Testis (tissue), 3 donors: Measurements from ENCODE around the gene TBXAS1. TPM values are rescaled to one million over a fixed set of nuclear protein-coding genes. Genes with fewer than 3 reads are reported as not detected.

Experiments used
- DNase-seq: peaks from one replicate; pipeline ENCODE4 v3.0.0-alpha.2; 2019
- H3K27ac ChIP-seq, 2 donors: fragments of 200-600 bp; sonication (generic); one replicate each; pipeline ENCODE4 v1.5.1; 2019
- H3K27me3 ChIP-seq: fragments of 200-600 bp; sonication (generic); one replicate; pipeline ENCODE4 v1.5.1; 2019
- H3K36me3 ChIP-seq: fragments of 200-600 bp; sonication (generic); one replicate; pipeline ENCODE4 v1.5.1; 2017; ENCODE audit warnings: low read depth; ENCODE audit errors: missing control alignments
- H3K4me1 ChIP-seq: fragments of 200-600 bp; sonication (generic); one replicate; pipeline ENCODE4 v1.5.1; 2019
- H3K4me3 ChIP-seq, 2 donors: fragments of 200-600 bp; sonication (generic); one replicate each; pipeline ENCODE4 v1.5.1; 2017 to 2019
- H3K9me3 ChIP-seq: fragments of 200-600 bp; sonication (generic); one replicate; pipeline ENCODE4 v1.5.1; 2017
- POLR2A ChIP-seq: fragments of 450-650 bp; IDR thresholded peaks from one replicate; pipeline ENCODE4 v1.6.1; 2017; ENCODE audit warnings: antibody characterized with exemption, mild to moderate bottlenecking, moderate library complexity
- WGBS, 2 donors: methylation state at CpG; one replicate each; pipeline ENCODE4 v1.1.5; 2018; 5-methylcytosine and 5-hydroxymethylcytosine counted together
- intact Hi-C: fragments of 100-400 bp; cut with DNase I; formaldehyde crosslinking; loops from one replicate; pipeline ENCODE4 v1.15.1; 2023; ENCODE audit warnings: low total_unique reads
- polyA plus RNA-seq: library from polyadenylated mRNA; stranded (reverse); fragments of 350-450 nt; fragmentation: Illumina TruSeq; extraction: RNeasy Lipid Tissue Mini Kit (QIAGEN cat#74804); gene quantifications from one replicate; pipeline ENCODE4 v1.2.3, GENCODE V29; 2014; ENCODE audit warnings: low read depth, low replicate concordance; ENCODE audit not compliant: insufficient read depth
- total RNA-seq, 2 donors: library from RNA; depleted of rRNA; stranded (reverse); fragments of >200 nt; gene quantifications; one replicate each; pipeline ENCODE4 v1.2.3, GENCODE V29; 2016
- TF ChIP-seq, protein P1 (sequence below), 3 experiments: fragments of 450-650 bp in 2 of 3; fragments of 200-600 bp in 1 of 3; sonication (generic) in 1 of 3; IDR thresholded peaks; one replicate each; pipeline ENCODE4 v1.5.1; 2016 to 2019; ENCODE audit warnings: antibody characterized with exemption in 3 of 3, mild to moderate bottlenecking in 2 of 3, moderate library complexity in 1 of 3

TBXAS1 gene
- total and polyA plus RNA-seq, 3 donors from 2014 or later: 4.9 to 5.7 (median 5.2) TPM

DNA sequence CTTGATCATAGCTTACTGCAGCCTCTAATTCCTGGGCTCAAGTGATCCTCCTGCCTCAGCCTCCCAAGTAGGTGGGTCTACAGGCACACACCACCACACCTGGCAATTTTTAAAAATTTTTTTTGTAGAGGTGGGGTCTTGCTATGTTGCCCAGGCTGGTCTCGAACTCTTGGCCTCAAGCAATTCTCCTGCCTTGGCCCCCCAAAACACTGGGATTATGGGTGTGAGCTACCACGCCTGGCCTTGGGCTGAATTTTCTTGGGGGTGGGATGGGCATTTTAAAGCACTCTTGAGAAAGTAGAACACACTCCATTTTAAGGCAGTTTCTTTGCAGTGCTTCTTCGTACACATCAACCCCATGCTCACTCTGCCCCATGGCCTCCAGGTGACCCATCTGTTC lies 28.7 kb downstream of the TBXAS1 start:
- 92 to 93% methylated on average over 3 of the region's 3 CpGs for WGBS, 2 donors
- Histone ChIP-seq H3K27ac (no peak overlapping the region), H3K36me3 (no peaks in the 10 kb centered on the region), H3K4me3 (no peak overlapping the region), H3K4me1 (peaks cover 4% of the 10 kb centered on the region), H3K9me3 (no peaks in the 10 kb centered on the region), H3K27me3 (no peaks in the 10 kb centered on the region)
- intact Hi-C loops: no loop called here
- TF ChIP-seq, protein P1, sequence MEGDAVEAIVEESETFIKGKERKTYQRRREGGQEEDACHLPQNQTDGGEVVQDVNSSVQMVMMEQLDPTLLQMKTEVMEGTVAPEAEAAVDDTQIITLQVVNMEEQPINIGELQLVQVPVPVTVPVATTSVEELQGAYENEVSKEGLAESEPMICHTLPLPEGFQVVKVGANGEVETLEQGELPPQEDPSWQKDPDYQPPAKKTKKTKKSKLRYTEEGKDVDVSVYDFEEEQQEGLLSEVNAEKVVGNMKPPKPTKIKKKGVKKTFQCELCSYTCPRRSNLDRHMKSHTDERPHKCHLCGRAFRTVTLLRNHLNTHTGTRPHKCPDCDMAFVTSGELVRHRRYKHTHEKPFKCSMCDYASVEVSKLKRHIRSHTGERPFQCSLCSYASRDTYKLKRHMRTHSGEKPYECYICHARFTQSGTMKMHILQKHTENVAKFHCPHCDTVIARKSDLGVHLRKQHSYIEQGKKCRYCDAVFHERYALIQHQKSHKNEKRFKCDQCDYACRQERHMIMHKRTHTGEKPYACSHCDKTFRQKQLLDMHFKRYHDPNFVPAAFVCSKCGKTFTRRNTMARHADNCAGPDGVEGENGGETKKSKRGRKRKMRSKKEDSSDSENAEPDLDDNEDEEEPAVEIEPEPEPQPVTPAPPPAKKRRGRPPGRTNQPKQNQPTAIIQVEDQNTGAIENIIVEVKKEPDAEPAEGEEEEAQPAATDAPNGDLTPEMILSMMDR (IDR thresholded peaks at IDR 0.05): no peak
- TF ChIP-seq POLR2A: no peak
- DNase-seq: no peak

GRCh38 chr7:139860090-139860775 lies 31.2 kb downstream of the TBXAS1 start:
- Histone ChIP-seq H3K9me3 (no peaks in the 10 kb centered on the region), H3K36me3 (no peaks in the 10 kb centered on the region), H3K4me1 (no peaks in the 10 kb centered on the region), H3K27ac (no peak overlapping the region), H3K27me3 (no peaks in the 10 kb centered on the region), H3K4me3 (no peak overlapping the region)
- DNase-seq: peak; percentile 31
- WGBS, 2 donors: 56 to 70% methylated on average over 4 of the region's 4 CpGs
- TF ChIP-seq, protein P1 (IDR thresholded peaks at IDR 0.05): no peak
- TF ChIP-seq POLR2A: no peak
- intact Hi-C loops: no loop called here

GRCh38 chr7:139861803-139862202 lies 32.7 kb downstream of the TBXAS1 start:
- no peak for DNase-seq
- Histone ChIP-seq H3K9me3 (no peaks in the 10 kb centered on the region), H3K27me3 (no peaks in the 10 kb centered on the region), H3K4me1 (no peaks in the 10 kb centered on the region), H3K36me3 (no peaks in the 10 kb centered on the region), H3K4me3 (no peak overlapping the region), H3K27ac (no peak overlapping the region)
- TF ChIP-seq, protein P1 (IDR thresholded peaks at IDR 0.05): no peak
- TF ChIP-seq POLR2A: no peak
- WGBS, 2 donors: 67 to 69% methylated on average over 2 of the region's 2 CpGs
- intact Hi-C loops: no loop called here

- no peaks in the 10 kb centered on the region for H3K36me3 ChIP-seq
- 93 to 95% methylated on average over 7 of the region's 7 CpGs for WGBS, 2 donors
- H3K9me3 ChIP-seq: no peaks in the 10 kb centered on the region
- H3K4me3 ChIP-seq: no peak overlapping the region
- H3K27ac ChIP-seq: no peak overlapping the region
- no peaks in the 10 kb centered on the region for H3K27me3 ChIP-seq
- TF ChIP-seq, protein P1 (IDR thresholded peaks at IDR 0.05): no peak
- no peak for TF ChIP-seq POLR2A
- intact Hi-C loops: no loop called here
- DNase-seq: no peak
- H3K4me1 ChIP-seq: no peaks in the 10 kb centered on the region
Observed at GRCh38 chr7:139866047-139866837, 37.2 kb downstream of the TBXAS1 start.
